ENCODE measurements around the gene SEC14L3. TPM values are rescaled to one million over a fixed set of nuclear protein-coding genes. Genes with fewer than 3 reads are reported as not detected.
"Not testable (repeated sequence)": the region's sequence is repeated elsewhere in the genome, so short reads cannot be mapped to it uniquely, and the experiment has no call there.

SEC14L3 gene
- total RNA-seq, 1 donor from 2014 or later, result not detected

DNA sequence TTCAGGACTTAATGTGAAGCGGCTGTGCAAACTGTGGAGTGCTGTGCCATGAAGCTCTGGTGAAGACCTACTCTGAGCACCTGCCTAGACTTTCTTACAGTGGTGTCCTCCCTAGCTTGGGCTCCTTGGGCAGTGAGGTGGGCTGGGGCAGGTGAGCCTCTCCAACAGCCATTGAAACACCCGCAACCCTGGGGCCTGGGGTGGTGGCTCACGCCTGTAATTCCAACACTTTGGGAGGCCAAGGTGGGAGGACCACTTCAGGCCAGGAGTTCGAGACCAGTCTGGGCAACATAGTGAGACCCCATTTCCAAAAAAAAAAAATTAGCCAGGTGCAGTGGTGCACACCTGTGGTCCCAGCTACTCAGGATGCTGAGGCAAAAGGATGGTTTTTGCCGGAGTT, 14.3 kb upstream of the SEC14L3 start:
- intact Hi-C loops (cut with micrococcal nuclease), result no loop called here

DNA sequence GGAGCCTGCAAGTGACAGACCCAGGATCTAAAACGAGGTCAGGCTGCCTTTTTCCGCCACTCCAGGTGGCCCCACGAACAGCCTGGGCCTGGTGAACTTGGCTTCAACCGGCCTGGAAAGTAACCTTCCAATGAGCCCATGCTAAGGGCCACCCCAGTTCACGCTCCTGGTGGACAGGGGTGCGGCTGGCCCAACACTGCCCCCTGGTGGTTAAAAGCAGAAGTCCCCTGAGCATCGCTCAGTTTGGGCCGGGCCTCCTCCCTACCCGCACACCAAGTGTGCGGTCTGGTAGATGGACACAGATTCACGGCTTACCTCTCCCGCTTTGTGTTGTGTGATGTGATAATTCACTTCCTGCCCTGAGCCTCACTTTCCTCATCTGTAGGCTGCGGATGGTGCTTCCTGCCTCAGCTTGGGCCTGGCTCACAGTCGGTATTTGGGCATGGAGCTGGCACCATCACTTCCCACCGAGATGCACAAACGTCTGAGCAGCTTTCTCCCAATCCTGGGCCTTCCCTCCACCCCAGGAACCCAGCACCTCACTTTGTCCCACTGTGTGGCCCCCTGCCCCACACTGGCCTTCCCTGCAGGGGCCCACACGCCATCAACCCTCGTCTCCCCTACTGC, 13.7 kb upstream of the SEC14L3 start:
- intact Hi-C loops (cut with micrococcal nuclease), result loop anchor here (1.0 kb wide), 4 partner anchors 40 to 197 kb away; no protein-coding TSS in a partner anchor

DNA sequence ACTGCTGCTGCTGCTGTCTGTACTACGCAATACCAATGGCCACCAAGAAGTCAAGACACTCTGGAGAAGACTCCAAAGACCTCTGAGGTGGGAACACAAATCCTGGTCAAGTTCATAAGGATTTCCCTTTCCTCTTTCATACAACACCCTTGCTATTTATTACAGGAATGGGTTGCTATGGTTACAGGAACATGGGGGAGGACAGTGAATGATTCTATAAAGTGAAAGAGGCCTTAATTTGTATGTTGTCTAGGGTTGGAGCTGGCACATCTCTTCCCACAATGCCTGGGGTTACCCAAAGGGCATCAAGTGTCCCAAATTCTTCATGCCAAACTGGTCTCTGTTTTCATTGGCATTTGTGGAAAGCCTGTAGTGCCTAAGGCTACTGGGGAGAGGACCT, 11.4 kb upstream of the SEC14L3 start:
- intact Hi-C loops (cut with micrococcal nuclease), result no loop called here

DNA sequence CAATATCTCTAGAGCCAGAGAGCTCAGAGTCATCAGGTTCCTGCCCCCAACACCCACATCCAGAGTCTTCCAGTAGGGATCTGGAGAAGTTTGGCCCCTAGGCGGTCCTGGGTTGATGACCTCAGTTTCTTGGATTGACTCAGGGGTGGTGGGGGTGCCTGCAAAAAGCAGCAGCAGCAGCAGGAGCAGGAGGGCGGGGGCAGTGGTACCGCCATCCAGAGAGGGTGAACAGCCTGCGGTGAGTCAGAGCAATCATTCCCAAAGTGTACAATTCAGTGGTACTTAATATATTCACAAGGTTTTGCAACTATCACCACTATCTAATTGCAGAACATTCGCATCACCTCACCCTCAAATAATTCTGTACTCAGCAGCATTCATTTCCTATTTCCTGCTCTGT, 9.9 kb upstream of the SEC14L3 start:
- intact Hi-C loops (cut with micrococcal nuclease), result no loop called here

DNA sequence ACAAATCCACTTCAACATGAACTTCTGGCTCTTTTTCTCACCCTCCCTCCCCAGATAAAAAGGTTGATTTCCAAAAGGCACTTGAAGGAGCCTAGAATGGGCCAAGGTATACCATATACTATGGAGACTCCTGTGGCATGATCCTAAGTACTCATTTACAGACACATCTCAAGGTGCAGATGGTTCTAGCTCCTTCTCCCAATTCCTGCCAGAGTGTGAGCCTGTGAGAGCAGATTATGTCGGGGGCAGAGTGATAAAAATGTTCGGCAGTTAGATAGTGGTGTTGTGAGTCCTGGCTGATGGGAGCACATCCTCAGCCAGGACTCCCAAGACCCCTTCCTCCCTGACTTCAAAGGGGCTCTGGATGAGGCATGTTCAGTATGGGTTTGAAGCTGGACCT, 8.2 kb upstream of the SEC14L3 start:
- intact Hi-C loops (cut with micrococcal nuclease), result no loop called here

DNA sequence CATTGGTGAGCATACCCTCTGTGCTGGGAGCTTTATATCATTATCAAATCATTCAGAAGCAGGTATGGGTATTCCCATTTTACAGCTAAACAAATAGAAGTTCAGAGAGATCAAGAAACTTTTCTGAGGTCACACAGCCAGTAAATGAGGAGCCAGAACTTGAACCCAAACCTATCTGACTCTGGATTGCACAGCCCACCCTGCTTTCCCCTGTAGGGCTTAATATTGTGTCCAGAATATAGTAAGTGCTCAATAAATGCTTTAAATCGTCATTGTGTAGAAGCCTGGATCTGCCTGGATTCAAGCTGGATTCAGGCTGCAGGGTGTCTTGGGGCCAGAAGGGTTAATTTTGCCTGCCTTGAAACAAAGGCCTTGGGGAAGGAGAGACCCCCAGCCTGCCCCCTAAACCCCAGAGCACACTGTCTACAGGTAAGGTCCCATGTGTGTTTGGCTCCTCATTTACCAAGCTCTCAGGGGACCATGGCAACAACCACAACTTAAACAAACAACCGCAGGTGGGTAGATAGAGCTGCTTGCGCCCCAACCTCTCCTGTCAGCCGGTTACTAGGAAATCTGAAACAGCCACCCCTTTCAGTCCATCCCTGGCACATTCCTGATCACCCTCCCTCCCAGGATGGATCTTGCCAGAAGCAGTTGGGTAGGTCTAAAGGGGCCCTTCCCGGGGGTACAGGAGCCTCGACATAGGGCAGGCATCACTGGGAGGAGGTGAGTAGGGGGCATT, 3.0 kb upstream of the SEC14L3 start:
- intact Hi-C loops (cut with micrococcal nuclease), result no loop called here

DNA sequence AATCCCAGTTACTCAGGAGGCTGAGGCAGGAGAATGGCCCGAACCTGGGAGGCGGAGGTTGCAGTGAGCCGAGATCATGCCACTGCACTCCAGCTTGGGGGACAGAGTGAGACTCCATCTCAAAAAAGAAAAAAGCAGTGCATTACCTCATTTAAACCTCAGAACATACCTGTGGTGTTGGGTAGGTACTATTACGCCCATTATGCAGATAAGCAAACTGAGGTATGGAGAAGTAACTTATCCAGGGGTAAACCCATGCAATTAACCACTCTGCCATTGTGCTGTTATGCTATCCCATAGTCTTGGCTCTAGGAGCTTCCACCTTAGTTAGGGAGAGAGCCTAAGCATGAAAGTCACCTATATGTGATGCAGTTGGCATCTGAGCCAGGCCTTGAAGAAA, 2.3 kb upstream of the SEC14L3 start:
- intact Hi-C loops (cut with micrococcal nuclease), result no loop called here

DNA sequence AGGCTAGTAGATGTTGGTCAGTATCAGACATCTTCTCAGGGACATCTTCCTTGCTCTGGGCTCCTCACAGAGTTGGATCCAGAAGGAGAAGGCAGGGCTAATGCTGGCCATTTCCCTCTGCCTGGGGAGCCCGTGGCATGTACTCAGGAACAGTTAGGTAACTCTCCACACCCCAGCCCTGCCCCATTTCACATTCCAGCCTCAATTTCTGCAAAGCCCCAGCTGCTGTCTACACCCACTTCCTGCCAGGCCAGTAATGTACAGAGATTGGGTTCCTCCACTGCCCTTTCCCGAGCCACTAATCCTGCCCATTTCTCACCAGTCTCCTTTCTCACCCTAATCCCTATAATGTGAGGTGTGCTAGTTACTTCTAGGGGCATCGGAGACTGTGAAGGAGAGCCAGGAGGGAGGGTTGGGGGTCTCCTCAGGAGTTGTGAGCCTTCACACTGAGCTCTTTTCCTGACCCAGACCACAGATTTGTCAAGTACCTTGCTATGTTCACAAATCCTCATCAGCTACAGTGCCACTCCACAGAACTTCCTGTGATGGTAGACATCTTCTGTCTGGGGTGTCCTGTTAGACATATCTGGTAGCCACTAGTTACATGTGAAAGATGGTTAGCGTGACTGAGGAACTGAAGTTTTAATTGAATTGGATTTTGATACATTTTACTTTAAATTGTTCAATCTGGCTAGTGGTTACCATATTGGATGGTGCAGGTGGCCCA, 1.3 kb upstream of the SEC14L3 start:
- intact Hi-C loops (cut with micrococcal nuclease), result no loop called here

DNA sequence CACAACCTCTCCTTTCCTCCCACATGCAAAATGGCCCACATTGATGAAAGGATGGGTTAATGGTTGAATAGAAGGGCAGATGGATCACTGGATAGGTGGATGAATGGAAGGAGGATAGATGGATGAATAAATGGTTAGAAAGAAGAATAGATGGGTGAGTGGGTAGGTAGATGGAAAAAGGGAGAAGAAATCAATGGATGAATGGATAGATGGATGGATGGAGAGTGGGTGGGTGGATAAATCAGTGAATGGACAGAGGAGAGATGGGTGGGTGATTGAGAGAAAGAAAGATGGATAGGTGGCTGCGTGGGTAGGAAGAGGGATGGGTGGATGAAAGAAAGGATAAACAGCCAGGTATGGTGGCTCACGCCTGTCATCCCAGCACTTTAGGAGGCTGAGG, 1.2 kb downstream of the SEC14L3 start:
- intact Hi-C loops (cut with micrococcal nuclease), result no loop called here

DNA sequence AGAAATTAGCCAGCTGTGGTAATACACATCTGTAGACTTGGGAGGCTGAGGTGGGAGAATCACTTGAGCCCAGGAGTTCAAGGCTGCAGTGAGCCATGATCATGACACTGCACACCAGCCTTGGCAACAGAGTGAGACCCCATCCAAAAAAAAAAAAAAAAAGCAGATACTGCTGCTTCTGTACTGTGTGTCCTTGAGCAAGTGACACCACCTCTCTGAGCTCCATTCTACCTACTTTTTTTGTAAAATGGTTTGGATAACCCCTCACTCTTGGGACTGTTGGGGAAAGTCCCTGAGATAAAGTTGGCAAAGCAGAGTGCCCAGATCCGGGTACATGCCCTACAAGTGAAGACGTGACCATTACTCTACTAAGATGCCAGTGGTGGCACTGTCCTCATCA, 2.7 kb downstream of the SEC14L3 start:
- intact Hi-C loops (cut with micrococcal nuclease), result no loop called here

DNA sequence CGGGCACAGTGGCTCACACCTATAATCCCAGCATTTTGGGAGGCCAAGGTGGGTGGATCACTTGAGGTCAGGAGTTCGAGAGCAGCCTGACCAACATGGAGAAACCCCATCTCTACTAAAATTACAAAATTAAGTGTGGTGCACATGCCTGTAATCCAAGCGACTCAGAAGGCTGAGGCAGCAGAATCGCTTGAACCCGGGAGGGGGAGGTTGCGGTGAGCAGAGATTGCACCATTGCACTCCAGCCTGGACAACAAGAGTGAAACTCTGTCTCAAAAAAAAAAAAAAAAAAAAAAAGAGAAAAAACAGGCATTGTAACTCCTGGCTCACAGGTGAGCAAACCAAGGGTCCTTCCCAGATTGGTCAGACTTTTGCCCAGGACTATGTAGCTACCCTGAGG, 11.3 kb downstream of the SEC14L3 start:
- intact Hi-C loops (cut with micrococcal nuclease), result not testable (repeated sequence)

DNA sequence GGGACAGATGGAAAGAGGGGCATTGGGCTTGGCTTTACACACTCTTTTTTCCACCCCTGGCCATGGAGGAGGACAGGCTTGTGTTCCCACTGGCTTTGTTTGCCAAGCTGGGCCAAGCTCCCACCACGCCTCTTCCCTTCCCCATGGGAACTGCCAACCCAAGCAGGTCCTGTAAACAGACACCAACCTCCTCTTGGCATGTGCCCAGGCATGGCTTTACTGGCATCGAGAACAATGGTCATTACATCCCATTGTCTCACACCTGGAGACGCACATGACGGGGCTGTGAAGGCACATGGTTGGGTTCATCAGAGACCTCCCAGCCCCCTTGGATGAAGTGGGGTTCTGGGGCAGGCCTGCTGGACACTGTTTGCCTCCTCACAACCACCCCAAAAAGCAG, 11.7 kb downstream of the SEC14L3 start:
- intact Hi-C loops (cut with micrococcal nuclease), result no loop called here

DNA sequence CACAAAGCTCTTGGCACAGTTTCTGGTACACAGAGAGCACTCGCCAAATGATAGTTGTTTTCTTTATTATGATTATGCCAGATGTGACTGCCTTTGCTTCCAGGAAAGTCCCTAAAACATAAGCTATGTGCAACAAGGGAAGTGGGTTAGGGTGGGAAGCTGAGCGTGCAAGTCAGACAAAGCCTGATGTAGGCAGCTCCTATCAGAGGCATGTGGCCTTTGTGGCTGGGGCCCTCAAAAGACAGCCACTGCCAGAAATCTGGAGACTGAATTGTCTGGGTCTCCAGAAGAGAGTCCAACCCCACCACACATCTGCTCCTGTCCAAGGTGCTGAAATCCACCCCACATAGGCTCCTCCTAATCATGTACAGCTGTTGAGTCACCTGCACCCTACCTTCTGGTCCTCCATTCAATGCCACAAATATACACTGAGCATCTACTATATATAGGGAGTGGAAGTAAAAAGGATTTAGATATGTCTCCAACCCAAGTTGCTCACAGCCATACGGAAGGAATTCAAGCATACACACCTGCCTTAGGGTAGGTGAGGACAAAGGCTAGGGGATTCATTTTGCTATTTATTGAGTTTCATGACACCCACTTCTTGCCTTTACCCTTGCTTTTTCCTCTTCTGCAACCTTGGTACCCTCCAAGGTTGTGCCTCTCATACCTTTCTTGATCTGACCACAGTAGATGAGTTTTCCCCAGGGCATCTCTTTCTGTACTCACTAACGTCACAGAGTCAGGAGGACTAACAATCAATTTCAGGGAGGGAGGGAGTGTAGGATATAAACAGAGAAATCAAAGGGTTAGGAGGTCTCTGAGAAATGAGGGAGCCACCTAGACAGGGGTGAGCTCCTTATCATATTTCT, 12.4 kb downstream of the SEC14L3 start:
- intact Hi-C loops (cut with micrococcal nuclease), result loop anchor here (1.0 to 2.0 kb wide), 2 partner anchors 14 to 33 kb away; no protein-coding TSS in a partner anchor

DNA sequence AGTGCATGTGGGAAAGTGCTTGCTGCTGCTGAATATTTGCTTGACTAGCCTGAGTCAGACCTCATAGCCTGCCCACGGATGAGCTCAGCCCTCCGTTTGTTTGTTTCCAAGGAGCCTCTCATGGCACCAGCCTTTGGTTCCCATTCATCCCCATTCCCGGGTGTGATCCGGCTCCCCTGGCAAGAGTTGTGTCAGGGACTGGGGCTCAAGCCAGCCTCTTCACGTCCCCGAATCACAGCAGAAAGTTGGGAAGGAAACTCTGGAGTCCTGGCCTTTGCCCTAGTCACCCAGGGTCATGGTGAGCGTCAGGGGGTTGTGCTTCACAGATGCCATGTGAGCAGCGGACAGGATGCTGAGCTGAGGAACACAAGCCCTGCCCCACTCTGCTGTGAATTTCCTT, 13.8 kb downstream of the SEC14L3 start:
- intact Hi-C loops (cut with micrococcal nuclease), result loop anchor here (2.0 kb wide), 1 partner anchor 31 kb away; no protein-coding TSS in a partner anchor

DNA sequence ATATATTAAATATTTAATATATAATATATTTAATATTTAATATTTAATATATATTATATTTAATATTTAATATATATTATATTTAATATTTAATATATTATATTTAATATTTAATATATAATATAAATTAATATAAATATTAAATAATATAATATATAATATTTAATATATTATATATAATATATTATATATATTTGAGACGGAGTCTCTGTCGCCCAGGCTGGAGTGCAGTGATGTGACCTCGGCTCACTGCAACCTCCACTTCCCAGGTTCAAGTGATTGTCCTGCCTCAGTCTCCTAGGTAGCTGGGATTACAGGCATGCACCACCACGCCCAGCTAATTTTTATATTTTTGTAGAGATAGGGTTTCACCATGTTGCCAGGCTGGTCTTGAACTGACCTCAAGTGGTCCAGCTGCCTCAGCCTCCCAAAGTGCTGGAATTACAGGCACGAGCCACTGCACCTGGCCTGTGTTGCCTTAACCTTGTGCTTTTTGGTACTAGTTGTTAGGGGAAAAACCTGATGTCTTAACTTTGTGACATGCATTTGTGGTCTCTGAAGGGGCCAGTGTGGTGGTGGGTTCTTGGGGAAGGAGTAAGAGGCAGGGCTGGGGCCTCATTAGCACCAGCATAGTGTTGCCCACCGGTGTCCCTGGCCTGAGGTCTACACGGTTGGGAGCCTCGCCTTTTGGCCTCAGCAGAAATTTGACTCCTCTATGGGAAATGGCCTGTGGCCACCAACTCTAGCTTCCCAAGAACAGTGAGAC, 16.6 kb downstream of the SEC14L3 start:
- intact Hi-C loops (cut with micrococcal nuclease), result no loop called here

DNA sequence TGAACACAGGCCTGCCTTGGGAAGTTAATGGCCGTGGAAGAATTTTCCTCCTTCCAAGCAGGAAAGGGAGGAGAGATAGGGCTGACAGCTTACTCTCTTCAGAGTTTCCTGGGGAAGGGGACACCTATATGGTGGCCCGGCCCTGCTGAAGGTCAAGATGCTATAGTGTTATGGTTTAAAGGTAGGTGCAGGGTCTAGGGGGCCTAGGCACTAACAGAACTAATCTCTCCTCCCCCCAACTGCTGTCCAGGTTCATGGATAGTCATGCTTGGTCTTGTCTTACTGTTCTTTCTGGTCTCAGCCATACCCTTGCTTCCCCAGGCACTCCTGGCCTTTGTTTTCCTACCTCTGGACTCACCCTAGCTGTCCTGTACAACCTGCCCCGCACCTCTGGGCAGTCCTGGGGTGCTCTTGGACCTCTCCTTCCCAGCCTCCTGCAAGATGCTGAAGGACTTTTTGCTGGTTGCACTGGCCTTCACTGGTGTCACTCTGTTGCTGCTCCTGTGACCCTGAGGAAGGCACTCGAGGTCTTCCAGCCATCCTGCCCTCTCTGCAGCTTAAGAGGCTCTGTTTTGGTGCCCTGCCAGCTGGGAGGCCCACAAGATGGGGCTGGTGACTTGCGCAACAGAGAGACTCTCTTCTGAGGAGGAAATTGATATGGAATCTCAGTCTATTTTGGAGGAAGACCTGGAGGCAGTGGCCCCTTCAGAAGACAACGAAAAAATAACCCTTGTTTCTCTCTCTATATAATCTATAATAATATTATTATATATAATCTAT, 17.9 kb downstream of the SEC14L3 start:
- intact Hi-C loops (cut with micrococcal nuclease), result loop anchor here (5.0 kb wide), 1 partner anchor 303 kb away; no protein-coding TSS in a partner anchor

DNA sequence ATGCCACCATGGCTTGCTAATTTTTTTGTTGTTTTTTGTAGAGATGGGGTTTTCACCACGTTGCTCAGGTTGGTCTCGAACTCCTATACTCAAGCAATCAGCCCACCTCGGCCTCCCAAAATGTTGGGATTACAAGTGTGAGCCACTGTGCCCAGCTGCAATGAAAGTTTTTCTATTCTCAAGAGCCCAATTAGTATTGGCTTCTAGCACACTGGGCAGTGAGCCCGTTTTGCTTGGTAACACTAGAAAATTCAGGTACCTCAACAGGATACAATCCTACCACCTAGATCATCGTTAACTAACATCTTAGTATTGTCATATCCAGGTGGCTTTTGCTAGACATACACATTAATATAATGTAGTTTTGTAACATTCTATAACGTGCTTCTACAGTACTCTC, 19.0 kb downstream of the SEC14L3 start:
- intact Hi-C loops (cut with micrococcal nuclease), result loop anchor here (5.0 kb wide), 1 partner anchor 304 kb away; no protein-coding TSS in a partner anchor

DNA sequence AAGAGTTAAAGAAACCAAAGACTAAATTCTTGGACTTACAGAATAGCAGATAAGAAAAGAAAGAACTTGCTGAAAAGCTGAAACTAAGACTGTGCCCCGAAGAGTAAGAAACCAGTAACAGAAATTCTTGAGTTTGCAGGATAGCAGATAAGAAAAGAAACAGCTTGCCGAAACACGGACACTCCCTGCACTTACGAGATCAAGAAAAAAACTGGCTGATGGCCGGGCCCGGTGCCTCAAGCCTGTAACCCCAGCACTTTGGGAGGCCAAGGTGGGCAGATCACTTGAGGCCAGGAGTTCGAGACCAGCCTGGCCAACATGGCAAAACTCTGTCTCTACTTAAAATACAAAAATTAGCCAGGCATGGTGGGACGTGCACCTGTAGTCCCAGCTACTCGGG, 20.3 kb downstream of the SEC14L3 start:
- intact Hi-C loops (cut with micrococcal nuclease), result loop anchor here (5.0 kb wide), 1 partner anchor 306 kb away; no protein-coding TSS in a partner anchor

DNA sequence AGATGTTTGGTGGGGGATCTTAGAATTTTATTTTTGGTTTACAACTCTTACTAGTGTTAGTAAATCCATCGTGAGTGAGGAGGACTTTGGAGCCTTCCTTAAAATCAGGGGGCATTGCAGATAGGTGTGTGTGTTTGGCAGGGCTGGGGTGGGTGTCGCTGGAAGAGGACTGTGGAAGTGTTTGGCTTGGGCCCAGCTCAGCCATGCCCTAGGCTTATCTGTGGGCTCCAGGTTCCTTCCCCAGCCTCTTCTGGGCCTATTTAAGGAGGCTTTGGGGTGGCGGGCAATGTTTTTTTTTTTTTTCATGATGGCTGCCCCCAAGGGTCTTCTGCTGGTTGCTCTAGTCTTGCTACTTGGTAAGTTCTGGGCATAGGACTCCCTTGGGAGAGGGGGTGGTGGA, 24.2 kb downstream of the SEC14L3 start:
- intact Hi-C loops (cut with micrococcal nuclease), result loop anchor here (5.0 kb wide), 1 partner anchor 160 kb away; the partner anchor contains the start of gene TCN2

Measured in T-helper 1 cell treated with Interleukin-12 subunit alpha and Interleukin-12 subunit beta and Interleukin-4 antibody, amounts not matched to agents 30 ng/mL and 1 ng/mL, for 36 hours (primary cell).